NT2/D1 (cell line): ENCODE data around the gene MIER2.

Source experiments
- DNase-seq: peaks from one replicate; pipeline ENCODE4 v3.0.0-alpha.2; 2011; ENCODE audit warnings: low read depth, low spot score
- H3K27me3 ChIP-seq: 2 replicates; pipeline ENCODE4 v1.6.0; 2011; ENCODE audit warnings: mild to moderate bottlenecking; ENCODE audit not compliant: insufficient read length, insufficient read depth
- H3K36me3 ChIP-seq: 2 replicates; pipeline ENCODE4 v1.6.1; 2011; ENCODE audit warnings: mild to moderate bottlenecking, low read length, mixed read lengths; ENCODE audit not compliant: insufficient read depth, insufficient read length
- H3K4me1 ChIP-seq: 2 replicates; pipeline ENCODE4 v1.5.1; 2011; ENCODE audit not compliant: insufficient read depth, insufficient read length
- H3K4me3 ChIP-seq: 2 replicates; pipeline ENCODE4 v1.5.1; 2011; ENCODE audit warnings: low read depth; ENCODE audit not compliant: insufficient read length
- H3K9ac ChIP-seq: 2 replicates; pipeline ENCODE4 v1.6.0; 2011; ENCODE audit warnings: low read depth; ENCODE audit not compliant: insufficient read length
- H3K9me3 ChIP-seq: 2 replicates; pipeline ENCODE4 v1.5.1; 2011; ENCODE audit warnings: mild to moderate bottlenecking, low read length; ENCODE audit not compliant: insufficient read depth
- SUZ12 ChIP-seq: IDR thresholded peaks from 2 replicates; pipeline ENCODE4 v1.6.1; 2011; ENCODE audit not compliant: insufficient read length, insufficient read depth; ENCODE audit errors: extremely low read depth
- YY1 ChIP-seq: IDR thresholded peaks from 2 replicates; pipeline ENCODE4 v1.6.1; 2011; ENCODE audit not compliant: insufficient read length, insufficient read depth
- ZNF274 ChIP-seq: IDR thresholded peaks from 2 replicates; pipeline ENCODE4 v1.6.1; 2011; ENCODE audit warnings: mild to moderate bottlenecking, low read depth, low read length

MIER2 gene

DNA sequence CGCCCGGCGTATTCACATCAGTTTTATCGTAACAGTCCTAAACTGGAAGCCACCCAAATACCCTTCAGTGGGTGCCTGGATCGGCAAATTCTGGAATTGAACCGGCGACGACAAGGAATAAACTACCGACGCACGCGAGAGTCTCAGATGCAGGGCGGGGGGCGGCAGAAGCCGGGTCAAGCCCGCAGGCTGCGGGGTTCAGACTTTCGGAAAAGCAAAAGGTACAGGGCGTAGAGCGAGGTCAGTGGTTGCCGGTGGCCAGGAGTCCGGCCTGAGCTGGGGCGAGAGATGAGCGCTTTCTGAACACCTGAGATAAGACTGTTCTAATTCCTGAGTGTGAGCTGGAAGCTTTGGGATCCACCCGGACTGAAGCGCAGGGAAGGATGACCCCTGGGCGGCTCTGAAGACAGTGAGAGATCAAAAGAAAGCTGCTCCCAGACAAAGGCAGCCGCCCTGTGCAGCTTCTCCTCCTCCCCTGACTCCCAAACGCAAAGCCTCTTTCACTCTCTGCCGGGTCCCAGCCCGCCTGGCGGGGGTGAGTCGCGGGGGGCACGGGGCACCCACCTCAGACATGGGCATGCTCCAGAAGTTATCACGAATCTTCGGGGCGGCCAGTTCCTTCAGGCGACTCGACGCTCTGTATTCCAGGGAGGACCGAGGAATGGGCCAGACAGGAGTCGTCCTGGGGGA is 26.2 kb upstream of the MIER2 start:
- H3K9ac ChIP-seq, result no peak overlapping the region
- no peaks in the 10 kb centered on the region for H3K36me3 ChIP-seq
- no peaks in the 10 kb centered on the region for H3K9me3 ChIP-seq
- H3K27me3 ChIP-seq, result no peaks in the 10 kb centered on the region
- TF ChIP-seq YY1, result no peak
- no peak for TF ChIP-seq ZNF274
- TF ChIP-seq SUZ12, result no peak
- peaks cover 11% of the 10 kb centered on the region for H3K4me1 ChIP-seq
- DNase-seq, result no peak
- no peak overlapping the region for H3K4me3 ChIP-seq

DNA sequence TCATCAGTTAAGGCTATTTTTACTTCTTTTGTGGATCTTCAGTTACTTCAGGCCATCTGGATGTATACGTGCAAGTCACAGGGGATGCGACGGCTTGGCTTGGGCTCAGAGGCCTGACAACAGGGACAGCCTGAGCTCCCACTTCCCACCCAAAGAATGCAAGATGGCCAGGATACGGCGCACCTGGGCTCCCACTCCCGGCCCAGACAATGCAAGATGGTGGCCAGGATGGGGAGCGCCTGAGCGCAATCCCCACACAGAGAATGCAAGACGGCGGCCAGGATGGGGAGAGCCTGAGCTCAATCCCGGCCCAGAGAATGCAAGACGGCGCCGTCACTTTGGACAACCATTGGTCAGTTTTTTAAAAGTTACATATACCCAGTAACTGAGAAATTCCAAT is 25.3 kb upstream of the MIER2 start:
- H3K4me3 ChIP-seq, result no peak overlapping the region
- H3K36me3 ChIP-seq, result no peaks in the 10 kb centered on the region
- no peaks in the 10 kb centered on the region for H3K27me3 ChIP-seq
- peaks cover 4% of the 10 kb centered on the region for H3K4me1 ChIP-seq
- DNase-seq, result no peak
- H3K9ac ChIP-seq, result no peak overlapping the region
- H3K9me3 ChIP-seq, result no peaks in the 10 kb centered on the region
- TF ChIP-seq SUZ12 (no peak), YY1 (no peak), ZNF274 (no peak)

DNA sequence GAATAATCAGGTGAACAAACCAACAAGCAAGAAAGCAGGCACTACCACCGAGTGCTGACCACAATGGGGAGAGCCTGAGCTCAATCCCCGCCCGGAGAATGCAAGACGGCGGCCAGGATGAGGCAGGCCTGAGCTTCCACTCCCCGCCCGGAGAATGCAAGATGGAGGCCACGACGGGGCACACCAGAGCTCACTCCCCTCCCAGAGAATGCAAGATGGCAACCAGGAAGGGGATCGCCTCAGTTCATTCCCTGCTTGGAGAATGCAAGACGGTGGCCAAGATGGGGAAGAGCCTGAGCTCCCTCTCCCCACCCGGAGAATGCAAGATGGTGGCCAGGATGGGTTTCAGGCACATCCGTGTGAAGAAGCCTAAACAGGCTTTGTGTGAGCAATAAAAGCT is 24.7 kb upstream of the MIER2 start:
- no peak for DNase-seq
- Histone ChIP-seq H3K9ac (no peak overlapping the region), H3K4me1 (no peaks in the 10 kb centered on the region), H3K27me3 (no peaks in the 10 kb centered on the region), H3K36me3 (no peaks in the 10 kb centered on the region), H3K4me3 (no peak overlapping the region), H3K9me3 (no peaks in the 10 kb centered on the region)
- TF ChIP-seq ZNF274, result no peak
- TF ChIP-seq YY1, result no peak
- TF ChIP-seq SUZ12, result no peak

DNA sequence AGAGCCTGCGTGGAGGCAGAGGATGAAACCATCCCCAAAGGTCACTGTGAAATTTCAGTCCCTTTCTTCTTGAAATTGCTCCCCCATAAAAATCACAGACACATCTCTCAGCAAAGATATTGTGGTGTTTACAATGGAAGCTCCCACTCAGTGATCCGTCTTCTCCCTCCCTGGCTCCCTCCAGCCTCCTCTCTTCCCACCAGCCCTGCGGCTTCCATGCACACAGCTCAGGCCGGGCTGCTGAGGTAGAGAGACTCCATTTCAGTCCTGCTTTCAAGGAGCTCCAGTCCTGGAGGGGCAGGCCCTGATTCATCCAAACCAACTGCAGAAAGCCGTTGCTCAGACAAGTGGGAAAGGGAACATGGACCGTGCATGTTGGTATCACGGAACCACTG is 24.0 kb upstream of the MIER2 start:
- DNase-seq, result no peak
- no peak overlapping the region for H3K9ac ChIP-seq

DNA sequence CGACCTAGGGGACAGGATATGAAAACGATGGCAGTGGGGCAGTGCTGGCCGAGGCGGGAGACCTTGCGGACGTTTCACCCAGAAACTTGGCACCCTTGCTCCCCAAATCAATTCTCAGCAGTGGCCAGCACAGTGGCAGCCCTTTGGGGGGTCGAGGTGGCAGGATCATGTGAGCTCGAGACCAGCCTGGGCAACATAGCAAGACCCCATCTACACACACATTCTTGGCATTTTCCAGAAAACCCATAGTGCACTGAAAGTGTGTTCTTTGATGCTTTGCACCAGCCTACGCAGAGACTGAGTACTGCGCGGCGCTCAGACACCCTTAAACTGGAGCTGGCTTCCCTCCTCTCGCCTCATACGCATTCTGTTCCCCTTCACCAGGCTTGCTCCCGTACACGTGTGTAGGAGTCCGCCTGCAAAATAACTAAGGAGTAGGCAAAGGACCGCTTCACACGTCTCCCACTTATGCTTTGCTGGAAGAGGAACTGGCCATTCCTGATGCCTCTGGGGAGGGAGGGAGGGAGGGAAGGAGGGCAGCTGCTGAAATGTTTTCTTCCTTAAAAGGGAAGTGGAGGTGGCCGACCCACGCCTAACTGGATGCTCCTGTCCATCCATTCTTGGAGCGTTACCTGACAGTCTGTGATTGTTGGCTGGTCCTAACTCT is 23.5 kb upstream of the MIER2 start:
- Histone ChIP-seq H3K27me3 (no peaks in the 10 kb centered on the region), H3K9me3 (no peaks in the 10 kb centered on the region), H3K36me3 (no peaks in the 10 kb centered on the region), H3K4me3 (no peak overlapping the region), H3K9ac (no peak overlapping the region), H3K4me1 (no peaks in the 10 kb centered on the region)
- TF ChIP-seq ZNF274 (no peak), SUZ12 (no peak), YY1 (no peak)
- DNase-seq, result no peak

More for the DNA sequence above, 24.0 kb upstream of the MIER2 start:
- H3K4me3 ChIP-seq, result no peak overlapping the region
- H3K36me3 ChIP-seq, result no peaks in the 10 kb centered on the region
- H3K4me1 ChIP-seq, result no peaks in the 10 kb centered on the region
- no peaks in the 10 kb centered on the region for H3K27me3 ChIP-seq
- no peak for TF ChIP-seq YY1
- no peak for TF ChIP-seq ZNF274
- TF ChIP-seq SUZ12, result no peak
- no peaks in the 10 kb centered on the region for H3K9me3 ChIP-seq

DNA sequence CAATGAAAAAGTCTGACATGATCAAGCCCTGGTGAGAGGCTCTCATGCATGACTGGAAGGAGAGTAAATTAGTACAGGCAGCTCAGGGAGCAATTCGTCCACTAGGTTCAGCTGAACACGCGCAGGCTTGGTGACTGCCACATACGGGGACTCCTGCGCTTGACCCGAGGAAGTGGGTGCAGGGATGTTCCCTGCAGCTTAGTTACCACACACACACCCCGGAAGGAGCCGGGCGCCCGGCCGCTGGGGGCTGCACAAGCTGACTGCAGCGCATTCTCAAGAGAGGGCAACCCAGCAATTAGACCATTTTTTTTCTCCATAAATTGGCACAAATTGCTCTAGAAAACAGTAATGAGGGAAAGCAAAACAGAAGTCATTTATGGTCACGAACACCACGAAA is 23.0 kb upstream of the MIER2 start:
- H3K4me1 ChIP-seq, result no peaks in the 10 kb centered on the region
- no peak overlapping the region for H3K9ac ChIP-seq
- H3K36me3 ChIP-seq, result no peaks in the 10 kb centered on the region
- no peak for DNase-seq
- TF ChIP-seq YY1, result no peak
- TF ChIP-seq ZNF274, result no peak
- TF ChIP-seq SUZ12, result no peak
- no peaks in the 10 kb centered on the region for H3K27me3 ChIP-seq
- H3K9me3 ChIP-seq, result no peaks in the 10 kb centered on the region
- no peak overlapping the region for H3K4me3 ChIP-seq

DNA sequence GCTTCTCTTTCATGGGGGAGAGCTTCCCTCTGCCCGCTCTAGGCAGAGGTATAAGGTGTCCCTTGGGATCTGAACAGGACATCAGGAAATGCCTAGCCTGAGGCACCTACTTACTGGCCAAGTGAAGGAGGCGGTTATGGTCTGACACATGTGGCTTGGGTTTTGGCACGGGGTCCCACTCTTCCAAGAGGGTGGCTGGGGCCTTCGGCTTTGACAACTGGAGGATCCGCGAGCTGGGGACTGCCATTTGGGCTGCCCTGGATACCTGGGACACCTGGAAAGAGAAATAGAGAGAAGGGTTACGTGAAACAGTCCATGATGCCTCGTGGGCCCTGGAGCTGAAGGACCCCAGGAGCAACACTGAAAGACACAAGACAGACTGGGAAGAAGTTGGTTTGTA is 22.4 kb upstream of the MIER2 start:
- Histone ChIP-seq H3K36me3 (no peaks in the 10 kb centered on the region), H3K4me1 (no peaks in the 10 kb centered on the region), H3K9ac (no peak overlapping the region), H3K4me3 (no peak overlapping the region), H3K9me3 (no peaks in the 10 kb centered on the region), H3K27me3 (no peaks in the 10 kb centered on the region)
- TF ChIP-seq YY1, result no peak
- TF ChIP-seq ZNF274, result no peak
- no peak for TF ChIP-seq SUZ12
- no peak for DNase-seq
